DOHH2 (cell line): Measurements from ENCODE around the gene MRPS11.

Source experiments
- EZH2phosphoT487 ChIP-seq: fragments of 200-600 bp; sonication (generic); IDR thresholded peaks from 2 replicates; pipeline ENCODE4 v1.6.1; 2017; ENCODE audit warnings: borderline replicate concordance, mild to moderate bottlenecking, antibody characterized with exemption, low read length, moderate library complexity, mixed read lengths
- TF ChIP-seq, protein P1 (sequence below): fragments of 200-600 bp; sonication (generic); IDR thresholded peaks from one replicate; pipeline ENCODE4 v1.5.1; 2014; ENCODE audit warnings: antibody characterized with exemption, mild to moderate bottlenecking, low read depth, low read length; ENCODE audit not compliant: poor library complexity, severe bottlenecking

DNA sequence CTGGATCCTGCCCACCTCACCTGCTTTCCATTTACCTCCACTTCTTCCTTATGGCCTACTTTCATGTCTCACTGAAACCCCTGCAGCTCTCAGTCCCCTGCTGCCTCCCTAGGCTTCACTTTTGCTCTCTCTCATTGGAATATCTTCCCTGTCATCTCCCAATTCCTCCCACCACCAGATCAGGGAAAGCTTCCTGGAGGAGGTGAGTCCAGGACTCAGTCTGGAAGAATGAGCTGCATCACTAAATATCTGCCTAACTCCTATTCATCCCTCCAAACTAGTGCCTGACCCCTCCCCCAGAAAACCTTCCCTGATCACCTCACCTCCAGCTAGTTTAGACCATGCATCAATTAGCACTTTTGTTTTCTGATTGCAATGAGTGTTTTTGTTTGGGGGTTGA lies 37.5 kb upstream of the MRPS11 start:
- TF ChIP-seq, protein P1, sequence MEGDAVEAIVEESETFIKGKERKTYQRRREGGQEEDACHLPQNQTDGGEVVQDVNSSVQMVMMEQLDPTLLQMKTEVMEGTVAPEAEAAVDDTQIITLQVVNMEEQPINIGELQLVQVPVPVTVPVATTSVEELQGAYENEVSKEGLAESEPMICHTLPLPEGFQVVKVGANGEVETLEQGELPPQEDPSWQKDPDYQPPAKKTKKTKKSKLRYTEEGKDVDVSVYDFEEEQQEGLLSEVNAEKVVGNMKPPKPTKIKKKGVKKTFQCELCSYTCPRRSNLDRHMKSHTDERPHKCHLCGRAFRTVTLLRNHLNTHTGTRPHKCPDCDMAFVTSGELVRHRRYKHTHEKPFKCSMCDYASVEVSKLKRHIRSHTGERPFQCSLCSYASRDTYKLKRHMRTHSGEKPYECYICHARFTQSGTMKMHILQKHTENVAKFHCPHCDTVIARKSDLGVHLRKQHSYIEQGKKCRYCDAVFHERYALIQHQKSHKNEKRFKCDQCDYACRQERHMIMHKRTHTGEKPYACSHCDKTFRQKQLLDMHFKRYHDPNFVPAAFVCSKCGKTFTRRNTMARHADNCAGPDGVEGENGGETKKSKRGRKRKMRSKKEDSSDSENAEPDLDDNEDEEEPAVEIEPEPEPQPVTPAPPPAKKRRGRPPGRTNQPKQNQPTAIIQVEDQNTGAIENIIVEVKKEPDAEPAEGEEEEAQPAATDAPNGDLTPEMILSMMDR: no peak
- no peak for TF ChIP-seq EZH2phosphoT487
